Measurements from ENCODE around the gene GPR162.

GRCh38 chr12:6860116-6860515 is 38.5 kb downstream of the GPR162 start:
- no peak for TF ChIP-seq CREB5 (CRISPR knock-in tag; IDR thresholded peaks at IDR 0.05; ENCODE audit: low read depth)
- TF ChIP-seq ZNF8 (CRISPR knock-in tag; IDR thresholded peaks at IDR 0.05) = no peak
